CD4-positive, alpha-beta T cell (primary cell): ENCODE data around the gene PPARG. TPM values are rescaled to one million over a fixed set of nuclear protein-coding genes. Genes with fewer than 3 reads are reported as not detected.

Experiments
- ATAC-seq: fragments of 200-7000 bp; cut with Tn5 transposase; one replicate; pipeline ENCODE4 v1.10.0; 2022; ENCODE audit warnings: mild to moderate bottlenecking; ENCODE audit not compliant: poor library complexity
- CTCF ChIA-PET: fragments of 350-600 bp; sonication (Branson Sonifier 250); formaldehyde crosslinking; loops from one replicate; lab custom pipeline; 2021; ENCODE audit warnings: antibody characterized with exemption, inconsistent platforms; lab: Charles Lee
- POLR2A ChIA-PET: fragments of 350-600 bp; sonication (Branson Sonifier 250); formaldehyde crosslinking; loops from one replicate; lab custom pipeline; 2021; ENCODE audit warnings: antibody characterized with exemption, inconsistent platforms; lab: Charles Lee
- DNase-seq, 14 experiments: peaks; one replicate each; pipeline ENCODE4 v3.0.0-alpha.2; 2013 to 2020; ENCODE audit warnings: mixed read lengths in 2 of 14
- H3K27ac ChIP-seq, 2 donors: one replicate each; pipeline versions ENCODE4 v1.5.1 to v1.7.0; 2013; ENCODE audit warnings: low read length in 2 of 2, low read depth in 1 of 2, mild to moderate bottlenecking in 1 of 2
- H3K27me3 ChIP-seq, 2 experiments: 1 replicate in 1 of 2; 2 replicates in 1 of 2; pipeline versions ENCODE4 v1.6.1 to v1.7.0; 2013; ENCODE audit warnings: low read length in 2 of 2, control low read depth in 1 of 2, mild to moderate bottlenecking in 1 of 2, moderate library complexity in 1 of 2; ENCODE audit not compliant: insufficient read depth in 2 of 2, control insufficient read depth in 1 of 2
- H3K36me3 ChIP-seq: one replicate; pipeline ENCODE4 v1.6.1; 2013; ENCODE audit warnings: low read length, control low read depth; ENCODE audit not compliant: insufficient read depth
- H3K4me1 ChIP-seq: one replicate; pipeline ENCODE4 v1.6.1; 2013; ENCODE audit warnings: low read length, control low read depth; ENCODE audit not compliant: insufficient read depth
- H3K4me3 ChIP-seq: one replicate; pipeline ENCODE4 v1.5.1; 2013; ENCODE audit warnings: mild to moderate bottlenecking, low read length, moderate library complexity
- H3K9me3 ChIP-seq, 2 experiments: 1 replicate in 1 of 2; 2 replicates in 1 of 2; pipeline versions ENCODE4 v1.6.1 to v1.7.0; 2013; ENCODE audit warnings: low read length in 2 of 2, mild to moderate bottlenecking in 2 of 2, control low read depth in 1 of 2, moderate library complexity in 1 of 2; ENCODE audit not compliant: control insufficient read depth in 1 of 2, insufficient read depth in 1 of 2
- H3K27ac Mint-ChIP-seq: one replicate; pipeline ENCODE4 v1.8.0; 2020; ENCODE audit warnings: mixed read lengths
- H3K27me3 Mint-ChIP-seq: one replicate; pipeline ENCODE4 v1.8.0; 2021; ENCODE audit warnings: mixed read lengths
- H3K36me3 Mint-ChIP-seq: one replicate; pipeline ENCODE4 v1.8.0; 2021; ENCODE audit warnings: low read depth, mixed read lengths
- H3K4me1 Mint-ChIP-seq: one replicate; pipeline ENCODE4 v1.8.0; 2021; ENCODE audit warnings: low read depth, mixed read lengths
- H3K4me3 Mint-ChIP-seq: one replicate; pipeline ENCODE4 v1.8.0; 2020; ENCODE audit warnings: mild to moderate bottlenecking, mixed read lengths
- H3K9me3 Mint-ChIP-seq: one replicate; pipeline ENCODE4 v1.8.0; 2020; ENCODE audit warnings: mixed read lengths
- intact Hi-C, 2 experiments: fragments of 100-400 bp; cut with DNase I in 1 of 2; cut with micrococcal nuclease in 1 of 2; formaldehyde crosslinking; loops; one replicate each; pipeline versions ENCODE4 v1.15.1 to v1.9.0; 2023 to 2025; cut with DNase I, micrococcal nuclease
- total RNA-seq, 174 experiments: library from RNA in 2 of 174; stranded (reverse) in 2 of 174; gene quantifications; one replicate each; pipeline ENCODE4 v1.2.3 and lab custom pipeline; 2021 to 2026
- TF ChIP-seq, protein P1 (sequence below): fragments of 200-600 bp; IDR thresholded peaks from one replicate; pipeline ENCODE4 v1.8.0; 2022; ENCODE audit warnings: antibody characterized with exemption, mild to moderate bottlenecking

Gene PPARG
- total RNA-seq, 2 experiments from 2014 or later, result 0.27 to 0.75 TPM

DNA sequence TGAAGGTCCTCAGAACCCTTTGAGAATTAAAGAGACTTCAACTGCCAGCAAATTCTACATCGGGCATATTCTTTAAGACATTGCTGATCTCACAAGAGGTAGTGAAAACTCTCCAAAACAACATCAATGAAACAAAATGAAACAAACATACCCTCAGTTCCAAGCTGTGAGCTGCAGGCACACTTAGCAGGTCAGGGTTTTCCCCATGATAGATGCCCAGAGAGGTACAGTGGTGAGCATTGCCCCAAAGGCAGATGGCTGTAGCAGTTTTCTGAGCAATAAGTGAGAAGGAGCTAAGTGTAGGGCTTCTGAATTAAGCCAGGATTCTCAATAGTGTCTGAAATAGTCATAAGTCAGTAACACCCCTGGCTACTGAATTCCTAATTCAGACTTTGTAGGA is 99.3 kb downstream of the PPARG start:
- H3K36me3 Mint-ChIP-seq, result no peaks in the 10 kb centered on the region
- no peaks in the 10 kb centered on the region for H3K9me3 ChIP-seq
- intact Hi-C loops, result no loop called here
- ChIA-PET POLR2A (no interaction called here), CTCF (no interaction called here)
- H3K4me1 Mint-ChIP-seq, result no peaks in the 10 kb centered on the region
- H3K4me3 Mint-ChIP-seq, result no peak overlapping the region
- H3K36me3 ChIP-seq, result no peaks in the 10 kb centered on the region
- DNase-seq (no peak), ATAC-seq (no peak)
- H3K4me1 ChIP-seq, result no peaks in the 10 kb centered on the region
- H3K27ac ChIP-seq, result no peak overlapping the region
- no peaks in the 10 kb centered on the region for H3K27me3 ChIP-seq
- H3K27me3 Mint-ChIP-seq, result no peaks in the 10 kb centered on the region
- no peak overlapping the region for H3K4me3 ChIP-seq
- no peak overlapping the region for H3K27ac Mint-ChIP-seq
- H3K9me3 Mint-ChIP-seq, result no peaks in the 10 kb centered on the region
- TF ChIP-seq, protein P1, sequence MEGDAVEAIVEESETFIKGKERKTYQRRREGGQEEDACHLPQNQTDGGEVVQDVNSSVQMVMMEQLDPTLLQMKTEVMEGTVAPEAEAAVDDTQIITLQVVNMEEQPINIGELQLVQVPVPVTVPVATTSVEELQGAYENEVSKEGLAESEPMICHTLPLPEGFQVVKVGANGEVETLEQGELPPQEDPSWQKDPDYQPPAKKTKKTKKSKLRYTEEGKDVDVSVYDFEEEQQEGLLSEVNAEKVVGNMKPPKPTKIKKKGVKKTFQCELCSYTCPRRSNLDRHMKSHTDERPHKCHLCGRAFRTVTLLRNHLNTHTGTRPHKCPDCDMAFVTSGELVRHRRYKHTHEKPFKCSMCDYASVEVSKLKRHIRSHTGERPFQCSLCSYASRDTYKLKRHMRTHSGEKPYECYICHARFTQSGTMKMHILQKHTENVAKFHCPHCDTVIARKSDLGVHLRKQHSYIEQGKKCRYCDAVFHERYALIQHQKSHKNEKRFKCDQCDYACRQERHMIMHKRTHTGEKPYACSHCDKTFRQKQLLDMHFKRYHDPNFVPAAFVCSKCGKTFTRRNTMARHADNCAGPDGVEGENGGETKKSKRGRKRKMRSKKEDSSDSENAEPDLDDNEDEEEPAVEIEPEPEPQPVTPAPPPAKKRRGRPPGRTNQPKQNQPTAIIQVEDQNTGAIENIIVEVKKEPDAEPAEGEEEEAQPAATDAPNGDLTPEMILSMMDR, result no peak

DNA sequence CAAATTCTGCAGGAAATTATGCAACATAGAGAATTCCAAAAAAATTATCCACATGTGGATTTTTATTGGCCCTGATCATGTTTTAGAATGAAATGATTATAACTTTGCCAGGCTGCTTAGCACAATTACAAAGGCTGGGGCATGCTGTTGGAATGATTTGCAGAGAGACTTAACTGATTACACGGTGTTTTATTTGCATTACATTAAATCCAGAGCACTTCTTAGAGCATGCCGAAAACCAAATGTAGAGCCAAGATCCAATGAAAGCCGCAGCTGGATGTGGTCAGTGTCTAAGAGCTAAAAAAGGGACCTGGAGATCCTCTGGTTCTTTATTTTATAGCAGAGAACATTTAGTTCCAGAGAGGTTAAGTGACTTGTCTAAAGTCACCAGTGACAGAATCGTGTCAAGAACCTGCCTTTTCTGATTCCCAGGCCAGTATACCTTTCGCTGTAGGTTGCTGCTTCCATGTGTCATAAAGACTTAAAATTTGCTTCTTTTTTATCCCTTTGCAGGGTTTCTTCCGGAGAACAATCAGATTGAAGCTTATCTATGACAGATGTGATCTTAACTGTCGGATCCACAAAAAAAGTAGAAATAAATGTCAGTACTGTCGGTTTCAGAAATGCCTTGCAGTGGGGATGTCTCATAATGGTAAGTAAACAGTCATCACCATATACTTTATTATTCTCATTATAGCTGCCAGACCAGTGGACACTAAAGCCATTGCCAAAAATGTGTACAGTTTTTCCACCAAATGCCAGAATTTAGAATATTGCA is 103.4 kb downstream of the PPARG start:
- no peaks in the 10 kb centered on the region for H3K27me3 Mint-ChIP-seq
- no peaks in the 10 kb centered on the region for H3K36me3 ChIP-seq
- no peaks in the 10 kb centered on the region for H3K9me3 ChIP-seq
- TF ChIP-seq, protein P1, result no peak
- H3K36me3 Mint-ChIP-seq, result no peaks in the 10 kb centered on the region
- ATAC-seq (no peak), DNase-seq (no peak)
- H3K4me3 ChIP-seq, result no peak overlapping the region
- no peak overlapping the region for H3K27ac ChIP-seq
- no peaks in the 10 kb centered on the region for H3K9me3 Mint-ChIP-seq
- H3K4me3 Mint-ChIP-seq, result no peak overlapping the region
- intact Hi-C loops, result no loop called here
- peaks cover 5% of the 10 kb centered on the region for H3K4me1 ChIP-seq
- ChIA-PET POLR2A (no interaction called here), CTCF (no interaction called here)
- peaks cover 6% of the 10 kb centered on the region for H3K4me1 Mint-ChIP-seq
- no peak overlapping the region for H3K27ac Mint-ChIP-seq
- no peaks in the 10 kb centered on the region for H3K27me3 ChIP-seq

DNA sequence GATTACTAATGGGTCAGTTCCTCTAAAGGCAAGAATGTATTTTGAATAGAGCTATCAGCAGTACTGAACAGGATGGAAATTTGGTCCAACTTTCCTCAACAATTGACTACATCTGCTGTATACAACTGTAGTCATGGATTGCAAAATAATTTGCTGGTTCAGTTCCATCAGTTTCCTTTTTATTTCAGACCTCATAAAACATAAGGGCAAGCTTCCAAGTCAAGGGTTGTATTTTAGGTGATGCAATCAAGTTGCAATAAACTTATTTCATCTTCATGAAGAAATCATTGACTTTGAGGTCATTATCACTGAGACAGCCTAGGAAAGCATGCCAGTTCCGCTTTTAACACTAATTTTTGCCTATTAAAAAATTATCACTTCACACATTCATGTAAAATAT is 105.0 kb downstream of the PPARG start:
- POLR2A ChIA-PET, result no interaction called here
- Mint-ChIP-seq H3K27me3 (no peaks in the 10 kb centered on the region), H3K27ac (no peak overlapping the region), H3K4me3 (no peak overlapping the region), H3K9me3 (no peaks in the 10 kb centered on the region), H3K36me3 (no peaks in the 10 kb centered on the region), H3K4me1 (peaks cover 6% of the 10 kb centered on the region)
- no peak overlapping the region for H3K4me3 ChIP-seq
- peaks cover 0 to 4% of the 10 kb centered on the region in 2 experiments for H3K27me3 ChIP-seq
- CTCF ChIA-PET, result no interaction called here
- intact Hi-C loops, result no loop called here
- no peaks in the 10 kb centered on the region for H3K9me3 ChIP-seq
- no peak overlapping the region for H3K27ac ChIP-seq
- H3K36me3 ChIP-seq, result no peaks in the 10 kb centered on the region
- DNase-seq (peak in 2 of 14 experiments; percentile 20 to 21), ATAC-seq (no peak)
- peaks cover 5% of the 10 kb centered on the region for H3K4me1 ChIP-seq
- TF ChIP-seq, protein P1, result no peak
